ENCODE results near the gene CDKN3. TPM values are rescaled to one million over a fixed set of nuclear protein-coding genes. Genes with fewer than 3 reads are reported as not detected.
"Not testable (repeated sequence)": the region's sequence is repeated elsewhere in the genome, so short reads cannot be mapped to it uniquely, and the experiment has no call there.

The CDKN3 gene
- polyA plus RNA-seq, 5 donors: 15.8 to 45.0 (median 28.1) TPM

DNA sequence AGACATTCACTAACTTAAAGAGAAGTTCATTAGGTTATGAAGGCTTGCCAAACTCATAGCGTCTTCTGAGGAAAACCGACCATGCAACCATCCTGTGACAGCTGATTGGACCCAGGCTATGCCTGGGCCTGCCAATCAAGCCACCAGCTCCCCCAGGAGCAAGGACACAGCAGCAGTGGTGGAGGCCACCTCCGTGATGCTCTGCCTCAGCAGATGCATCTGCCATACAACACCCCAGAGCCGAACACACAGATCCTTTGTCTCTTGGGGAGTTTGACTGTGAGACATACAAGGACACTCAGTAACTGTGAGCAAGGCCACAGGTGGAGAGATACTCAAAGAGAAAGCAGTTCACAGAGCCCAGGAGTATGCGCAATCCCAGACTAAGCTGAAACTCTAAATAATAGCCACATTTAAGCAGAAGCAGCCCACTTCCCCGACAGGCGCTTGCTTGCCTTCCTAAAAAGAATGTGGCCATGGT lies 54.4 kb downstream of the CDKN3 start:
- DNase-seq: no peak

DNA sequence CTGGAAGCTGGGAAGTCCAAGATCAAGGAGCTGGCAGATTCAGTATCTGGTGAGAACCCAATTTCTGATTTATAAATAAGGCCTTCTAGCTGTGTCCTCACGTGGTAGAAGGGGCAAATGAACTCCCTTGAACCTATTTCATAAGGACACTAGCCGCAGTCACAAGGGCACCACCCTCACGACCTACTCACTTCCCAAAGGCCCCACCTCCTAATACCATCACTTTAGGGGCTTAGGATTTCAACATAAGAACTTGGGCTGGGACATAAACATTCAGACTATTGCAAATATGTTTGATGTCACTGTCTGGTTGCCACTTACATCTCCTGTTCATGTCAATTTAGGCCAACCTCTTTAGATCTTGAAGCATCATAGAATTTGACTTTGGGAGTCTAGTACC lies 55.2 kb downstream of the CDKN3 start:
- DNase-seq: no peak

DNA sequence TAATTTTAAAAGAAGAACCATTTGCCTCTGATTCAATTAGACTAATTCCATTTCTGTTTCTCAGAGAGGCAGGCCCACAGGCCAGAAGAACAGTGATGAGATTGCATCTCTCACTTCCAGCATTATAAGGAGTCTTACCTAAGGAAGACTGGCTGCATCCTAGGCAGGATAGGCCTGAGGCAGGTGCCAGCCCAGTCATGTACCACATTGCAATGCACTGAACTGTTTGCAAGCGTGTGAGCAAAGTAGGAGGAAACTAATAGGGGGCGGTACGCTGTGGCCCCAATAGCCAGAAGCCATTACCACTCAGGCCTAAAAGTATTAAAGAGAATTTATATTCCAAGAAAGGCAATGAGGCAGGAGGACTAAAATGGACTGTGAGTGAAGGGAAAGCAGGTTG lies 56.4 kb downstream of the CDKN3 start:
- DNase-seq: no peak

DNA sequence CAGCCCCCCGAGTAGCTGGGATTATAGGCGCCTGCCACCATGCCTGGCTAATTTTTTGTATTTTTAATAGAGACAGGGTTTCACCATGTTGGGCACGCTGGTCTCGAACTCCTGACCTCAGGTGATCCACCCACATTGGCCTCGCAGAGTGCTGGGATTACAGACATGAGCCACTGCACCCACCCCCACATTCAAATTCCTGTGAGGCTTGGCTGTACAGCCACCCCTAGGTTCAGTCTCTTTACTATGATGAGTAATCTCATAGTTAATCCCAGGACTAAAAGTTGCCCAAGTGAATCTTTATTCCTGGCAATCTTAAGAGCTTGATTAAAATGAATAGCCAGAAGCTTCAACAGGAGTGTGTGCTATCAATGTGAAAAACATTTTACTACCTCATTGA lies 57.2 kb downstream of the CDKN3 start:
- DNase-seq: not testable (repeated sequence)

DNA sequence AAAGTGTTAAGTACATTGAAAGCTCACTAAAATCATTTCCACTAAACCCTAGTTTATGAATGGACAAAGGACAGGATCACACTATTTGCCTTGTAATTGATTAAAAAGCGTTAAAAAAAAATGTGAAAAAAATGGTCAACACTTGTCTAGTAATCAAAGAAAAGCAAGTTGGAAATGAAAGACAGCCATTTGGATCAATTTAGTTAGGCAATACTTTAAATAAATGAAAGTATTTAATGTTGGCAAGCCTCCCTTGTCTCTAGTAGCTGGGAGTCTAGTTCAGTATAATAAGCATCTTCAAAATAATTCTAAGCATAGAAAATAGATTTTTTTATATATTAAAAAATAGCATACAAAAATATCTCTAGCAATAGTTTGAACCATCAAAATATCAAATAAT lies 58.6 kb downstream of the CDKN3 start:
- DNase-seq: no peak

DNA sequence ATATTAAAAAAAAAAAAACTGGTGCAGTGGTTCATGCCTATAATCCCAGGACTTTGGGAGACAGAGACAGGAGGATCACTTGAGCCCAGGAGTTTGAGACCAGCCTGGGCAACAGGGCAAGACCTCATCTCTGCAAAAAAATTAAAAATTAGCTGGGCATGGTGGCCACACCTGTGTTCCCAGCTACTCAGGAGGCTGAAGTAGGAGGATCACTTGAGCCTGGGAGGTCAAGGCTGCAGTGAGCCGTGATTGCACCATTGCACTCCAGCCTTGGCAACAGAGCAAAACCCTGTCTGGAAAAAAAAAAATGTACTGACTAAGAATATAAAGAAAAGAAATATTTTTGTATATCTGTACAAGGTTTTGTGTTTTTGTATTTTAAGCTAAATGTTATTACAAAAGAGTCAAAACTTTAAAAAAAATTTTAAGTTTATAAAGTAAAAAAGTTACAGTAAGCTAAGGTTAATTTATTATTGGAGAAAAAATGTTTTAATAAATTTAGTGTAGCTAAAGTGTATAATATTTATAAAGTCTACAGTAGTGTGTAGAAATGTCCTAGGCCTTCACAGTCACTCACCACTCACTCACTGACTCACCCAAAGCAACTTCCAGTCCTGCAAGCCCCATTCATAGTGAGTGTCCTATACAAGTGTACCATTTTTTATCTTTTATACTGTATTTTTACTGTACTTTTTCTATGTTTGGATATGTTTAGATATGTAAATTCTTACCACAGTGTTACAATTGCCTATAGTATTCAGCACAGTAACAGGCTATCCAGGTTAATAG lies 60.2 kb downstream of the CDKN3 start:
- not testable (repeated sequence) for DNase-seq

DNA sequence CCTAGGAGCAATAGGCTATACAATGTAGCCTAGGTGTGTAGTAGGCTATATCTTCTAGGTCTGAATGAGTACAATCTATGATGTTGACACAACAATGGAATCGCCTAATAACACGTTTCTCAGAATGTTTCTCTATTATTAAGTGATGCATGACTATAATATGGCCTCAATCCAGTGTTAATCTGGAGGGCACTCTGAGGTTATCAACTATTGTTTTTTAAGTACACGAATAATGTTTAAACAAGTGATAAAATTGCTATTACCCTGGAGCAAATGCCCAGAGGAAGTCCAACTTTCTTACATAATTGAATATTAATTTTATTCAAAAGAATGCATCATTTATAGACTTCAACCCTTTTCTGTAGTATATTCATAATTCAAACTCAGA lies 60.8 kb downstream of the CDKN3 start:
- no peak for DNase-seq

DNA sequence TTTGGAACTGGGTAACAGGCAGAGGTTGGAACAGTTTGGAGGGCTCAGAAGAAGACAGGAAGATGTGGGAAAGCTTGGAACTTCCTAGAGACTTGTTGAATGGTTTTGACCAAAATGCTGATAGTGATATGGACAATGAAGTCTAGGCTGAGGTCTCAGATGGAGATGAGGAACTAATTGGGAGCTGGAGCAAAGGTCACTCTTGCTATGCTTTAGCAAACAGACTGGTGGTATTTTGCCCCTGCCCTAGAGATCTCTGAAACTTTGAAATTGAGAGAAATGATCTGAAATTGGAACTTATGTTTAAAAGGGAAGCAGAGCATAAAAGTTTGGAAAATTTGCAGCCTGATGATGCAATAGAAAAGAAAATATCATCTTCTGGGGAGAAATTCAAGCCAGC lies 61.7 kb downstream of the CDKN3 start:
- not testable (repeated sequence) for DNase-seq

DNA sequence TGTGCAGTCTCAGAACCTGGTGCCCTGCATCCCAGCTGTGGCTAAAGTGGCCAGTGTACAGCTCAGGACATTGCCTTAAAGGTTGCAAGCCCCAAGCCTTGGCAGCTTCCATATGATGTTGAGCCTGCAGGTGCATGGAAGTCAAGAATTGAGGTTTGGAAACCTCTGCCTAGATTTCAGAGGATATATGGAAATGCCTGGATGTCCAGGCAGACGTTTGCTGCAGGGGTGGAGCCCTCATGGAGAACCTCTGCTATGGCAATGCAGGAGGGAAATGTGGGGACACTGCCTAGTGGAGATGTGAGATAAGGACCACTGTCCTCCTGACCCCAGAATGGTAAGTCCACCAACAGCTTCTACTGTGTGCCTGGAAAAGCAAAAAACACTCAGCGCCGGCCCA lies 62.3 kb downstream of the CDKN3 start:
- DNase-seq: no peak

DNA sequence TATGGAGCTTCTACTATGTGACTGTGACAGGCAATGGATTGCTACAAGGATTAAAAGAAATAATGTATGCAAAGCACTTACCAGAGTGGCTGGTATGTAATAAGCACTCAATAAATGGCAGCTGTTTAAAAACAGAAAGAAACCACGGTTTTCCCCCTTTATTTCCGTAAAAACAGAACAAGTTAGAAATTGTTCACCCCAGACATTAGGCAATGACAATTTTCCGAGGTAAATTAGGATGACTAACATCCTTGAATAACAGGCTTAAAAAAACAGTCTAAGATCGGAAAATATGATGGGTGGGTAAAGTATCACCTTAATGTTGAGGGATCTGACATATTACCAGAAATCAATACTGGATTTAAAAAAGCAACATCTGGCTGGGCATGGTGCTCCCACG lies 65.2 kb downstream of the CDKN3 start:
- DNase-seq: no peak

DNA sequence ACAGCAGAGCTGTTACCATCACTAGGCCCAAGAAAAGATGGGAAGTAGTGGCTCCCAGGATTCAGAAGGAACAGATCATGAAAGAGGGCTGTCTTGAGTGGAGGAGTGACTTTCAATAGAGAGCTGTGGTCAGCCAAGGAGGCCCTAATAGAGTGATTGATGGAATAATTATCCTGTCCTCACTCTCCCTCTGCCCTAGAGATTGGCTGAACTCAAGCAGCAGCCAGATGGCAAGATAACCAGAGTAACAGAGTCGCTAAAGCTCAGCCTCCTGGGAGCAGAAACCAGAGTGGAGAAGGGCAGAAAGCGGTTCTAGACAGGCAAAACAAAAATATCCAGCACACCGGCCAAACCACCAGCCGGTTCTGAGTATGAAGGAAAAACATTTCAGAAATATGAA lies 68.8 kb downstream of the CDKN3 start:
- DNase-seq: no peak

DNA sequence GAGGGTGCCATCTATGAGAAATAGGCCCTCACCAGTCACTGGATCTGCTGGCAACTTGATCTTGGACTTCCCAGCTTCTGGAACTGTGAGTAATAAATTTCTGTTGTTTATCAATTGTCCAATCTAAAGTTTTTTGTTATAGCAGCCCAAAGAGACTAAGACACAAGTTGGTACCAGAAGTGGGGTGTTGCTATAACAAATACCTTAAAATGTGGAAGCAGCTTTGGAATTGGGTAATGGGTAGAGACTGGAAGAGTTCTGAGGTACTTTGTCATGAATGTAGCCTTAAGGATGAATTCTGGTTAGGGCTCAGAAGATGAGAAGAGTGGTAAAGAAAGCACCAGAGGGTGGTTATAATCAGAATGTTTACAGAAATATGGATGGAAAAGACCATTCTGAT lies 70.5 kb downstream of the CDKN3 start:
- no peak for DNase-seq

Other genes with a start within 250 kb of the CDKN3 start
- gene CNIH1, start 44.4 kb downstream of the CDKN3 start, polyA plus RNA-seq (ENCODE audit: insufficient read depth in 1 of 5, insufficient read length in 5 of 5, low replicate concordance in 1 of 5): 100 to 1,000 TPM; 115 to 163 (median 141) TPM
- 10 to 100 TPM; 52.7 to 88.9 (median 65.6) TPM for gene GMFB, start 92.0 kb downstream of the CDKN3 start, polyA plus RNA-seq (ENCODE audit: insufficient read depth in 1 of 5, insufficient read length in 5 of 5, low replicate concordance in 1 of 5)
- gene CGRRF1, start 112.9 kb downstream of the CDKN3 start, polyA plus RNA-seq (ENCODE audit: insufficient read depth in 1 of 5, insufficient read length in 5 of 5, low replicate concordance in 1 of 5): 10 to 100 TPM; 24.2 to 32.4 (median 28.9) TPM
- 1 to 10 TPM; 4.9 to 9.8 (median 7.9) TPM for gene SAMD4A, start 170.1 kb downstream of the CDKN3 start, polyA plus RNA-seq (ENCODE audit: insufficient read depth in 1 of 5, insufficient read length in 5 of 5, low replicate concordance in 1 of 5)